Gastroesophageal sphincter (tissue), 4 donors: ENCODE results near the gene LUC7L. TPM values are rescaled to one million over a fixed set of nuclear protein-coding genes. Genes with fewer than 3 reads are reported as not detected.
"Not testable (repeated sequence)": the region's sequence is repeated elsewhere in the genome, so short reads cannot be mapped to it uniquely, and the experiment has no call there.

Source experiments
- ATAC-seq: fragments of 150-250 bp; one replicate; pipeline ENCODE4 v1.9.1; 2016; ENCODE audit warnings: mild to moderate bottlenecking, moderate library complexity
- H3K27ac ChIP-seq, 4 donors: fragments of 200-600 bp; sonication (generic) in 3 of 4; 1 replicate in 3 of 4; 2 replicates in 1 of 4; pipeline ENCODE4 v1.5.1; 2016 to 2019
- H3K27me3 ChIP-seq: fragments of 200-600 bp; sonication (generic); one replicate; pipeline ENCODE4 v1.5.1; 2019
- H3K36me3 ChIP-seq, 2 donors: fragments of 200-600 bp; sonication (generic); one replicate each; pipeline ENCODE4 v1.5.1; 2019; ENCODE audit warnings: control low read depth in 1 of 2
- H3K4me1 ChIP-seq, 3 donors: fragments of 200-600 bp; sonication (generic); 1 replicate in 2 of 3; 2 replicates in 1 of 3; pipeline ENCODE4 v1.5.1; 2016 to 2019; ENCODE audit warnings: control low read depth in 2 of 3
- H3K4me3 ChIP-seq, 2 donors: fragments of 200-600 bp; sonication (generic); one replicate each; pipeline ENCODE4 v1.5.1; 2019; ENCODE audit warnings: mild to moderate bottlenecking in 1 of 2, moderate library complexity in 1 of 2
- H3K9me3 ChIP-seq, 3 donors: fragments of 200-600 bp; sonication (generic); one replicate each; pipeline ENCODE4 v1.5.1; 2017 to 2019; ENCODE audit warnings: control low read depth in 2 of 3
- EP300 ChIP-seq: sonication (generic); formaldehyde crosslinking; IDR thresholded peaks from one replicate; pipeline ENCODE4 v1.6.1; 2017; ENCODE audit warnings: antibody characterized with exemption, mild to moderate bottlenecking
- POLR2A ChIP-seq, 2 donors: fragments of 450-650 bp; IDR thresholded peaks; one replicate each; pipeline ENCODE4 v1.6.1; 2017; ENCODE audit warnings: antibody characterized with exemption in 2 of 2, mild to moderate bottlenecking in 2 of 2, moderate library complexity in 1 of 2
- POLR2AphosphoS5 ChIP-seq: sonication (generic); formaldehyde crosslinking; IDR thresholded peaks from one replicate; pipeline ENCODE4 v1.6.1; 2017; ENCODE audit warnings: antibody characterized with exemption
- WGBS, 2 donors: methylation state at CpG; one replicate each; pipeline ENCODE4 v1.1.5; 2018; ENCODE audit warnings: low coverage in 1 of 2; 5-methylcytosine and 5-hydroxymethylcytosine counted together
- total RNA-seq, 4 donors: library from RNA; depleted of rRNA; stranded (reverse); fragments of >200 nt; gene quantifications; one replicate each; pipeline ENCODE4 v1.1.0, GENCODE V29; 2016
- TF ChIP-seq, protein P1 (sequence below), 4 experiments: fragments of 200-600 bp in 2 of 4; fragments of 450-650 bp in 2 of 4; sonication (generic) in 1 of 4; IDR thresholded peaks; one replicate each; pipeline ENCODE4 v1.5.1; 2017 to 2019; ENCODE audit warnings: antibody characterized with exemption in 4 of 4, mild to moderate bottlenecking in 2 of 4, moderate library complexity in 2 of 4

The LUC7L gene
- total RNA-seq, 4 donors from 2014 or later: 34.7 to 112 (median 59.6) TPM

DNA sequence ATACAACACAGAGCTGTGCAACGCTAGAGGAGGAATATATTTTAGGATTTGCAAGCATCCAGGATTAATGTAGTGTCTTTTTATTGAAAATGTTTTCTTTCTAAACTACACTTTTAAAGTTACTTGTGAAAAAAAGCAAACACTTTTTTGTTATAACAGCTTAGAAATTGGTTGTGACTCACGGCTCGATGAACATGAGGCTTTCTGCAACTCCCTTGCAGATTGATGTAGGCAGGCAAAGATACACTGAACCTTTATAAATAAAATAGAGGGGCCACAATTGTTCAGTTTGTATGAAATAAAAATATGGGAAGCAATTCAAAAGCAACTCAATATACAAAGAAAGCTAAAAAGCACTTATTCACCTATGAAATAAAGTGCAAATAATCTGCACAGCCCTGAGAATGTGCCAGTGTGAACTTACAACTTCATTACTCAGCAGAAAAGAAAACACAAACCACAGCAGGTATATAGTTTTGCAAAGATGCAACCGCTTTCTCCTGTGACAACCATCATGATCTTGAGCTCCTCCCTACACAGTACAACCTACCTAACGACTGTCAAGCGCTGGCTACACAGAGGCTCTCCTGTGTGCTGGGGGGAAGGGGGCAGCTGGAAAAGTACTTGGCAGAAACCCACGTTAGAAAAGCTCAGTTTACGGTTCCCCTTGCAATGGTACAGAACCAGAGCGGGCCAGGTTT, 948 bp downstream of the LUC7L start:
- no peak for ATAC-seq
- TF ChIP-seq POLR2AphosphoS5 (no peak), POLR2A (IDR thresholded peaks at IDR 0.05) (no peak), EP300 (no peak)
- TF ChIP-seq, protein P1, sequence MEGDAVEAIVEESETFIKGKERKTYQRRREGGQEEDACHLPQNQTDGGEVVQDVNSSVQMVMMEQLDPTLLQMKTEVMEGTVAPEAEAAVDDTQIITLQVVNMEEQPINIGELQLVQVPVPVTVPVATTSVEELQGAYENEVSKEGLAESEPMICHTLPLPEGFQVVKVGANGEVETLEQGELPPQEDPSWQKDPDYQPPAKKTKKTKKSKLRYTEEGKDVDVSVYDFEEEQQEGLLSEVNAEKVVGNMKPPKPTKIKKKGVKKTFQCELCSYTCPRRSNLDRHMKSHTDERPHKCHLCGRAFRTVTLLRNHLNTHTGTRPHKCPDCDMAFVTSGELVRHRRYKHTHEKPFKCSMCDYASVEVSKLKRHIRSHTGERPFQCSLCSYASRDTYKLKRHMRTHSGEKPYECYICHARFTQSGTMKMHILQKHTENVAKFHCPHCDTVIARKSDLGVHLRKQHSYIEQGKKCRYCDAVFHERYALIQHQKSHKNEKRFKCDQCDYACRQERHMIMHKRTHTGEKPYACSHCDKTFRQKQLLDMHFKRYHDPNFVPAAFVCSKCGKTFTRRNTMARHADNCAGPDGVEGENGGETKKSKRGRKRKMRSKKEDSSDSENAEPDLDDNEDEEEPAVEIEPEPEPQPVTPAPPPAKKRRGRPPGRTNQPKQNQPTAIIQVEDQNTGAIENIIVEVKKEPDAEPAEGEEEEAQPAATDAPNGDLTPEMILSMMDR (IDR thresholded peaks at IDR 0.05): no peak
- Histone ChIP-seq H3K27ac (peak overlapping the region; percentile 96 to 99 (median 98)), H3K27me3 (no peaks in the 10 kb centered on the region), H3K4me1 (peaks cover 0 to 32% (median 11%) of the 10 kb centered on the region in 3 donors), H3K36me3 (peaks cover 0 to 45% of the 10 kb centered on the region in 2 donors), H3K9me3 (no peaks in the 10 kb centered on the region), H3K4me3 (peak overlapping the region; percentile 84 to 91)
- WGBS, 2 donors: 12% methylated on average over 5 to 9 of the region's 9 CpGs

DNA sequence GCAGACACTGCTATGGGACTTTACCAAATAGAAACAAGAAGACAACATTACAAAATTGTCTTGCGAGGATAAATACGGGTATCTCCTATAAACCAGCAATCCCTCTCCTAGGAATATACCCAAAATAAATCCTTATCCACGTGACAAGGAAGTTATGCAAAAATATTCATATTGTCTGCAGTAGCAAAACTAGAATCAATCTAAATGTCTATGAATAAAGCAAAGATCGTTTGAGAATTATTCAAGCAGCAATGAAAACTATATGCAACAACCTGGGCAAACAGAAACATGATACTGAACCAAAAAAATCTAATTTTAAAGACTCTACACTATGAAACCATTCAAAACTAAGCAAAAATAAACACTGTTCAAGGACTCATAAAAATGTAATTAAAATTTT, 9.2 kb downstream of the LUC7L start:
- H3K27me3 ChIP-seq: no peaks in the 10 kb centered on the region
- WGBS, 2 donors: 51 to 66% methylated on average over 4 of the region's 4 CpGs

DNA sequence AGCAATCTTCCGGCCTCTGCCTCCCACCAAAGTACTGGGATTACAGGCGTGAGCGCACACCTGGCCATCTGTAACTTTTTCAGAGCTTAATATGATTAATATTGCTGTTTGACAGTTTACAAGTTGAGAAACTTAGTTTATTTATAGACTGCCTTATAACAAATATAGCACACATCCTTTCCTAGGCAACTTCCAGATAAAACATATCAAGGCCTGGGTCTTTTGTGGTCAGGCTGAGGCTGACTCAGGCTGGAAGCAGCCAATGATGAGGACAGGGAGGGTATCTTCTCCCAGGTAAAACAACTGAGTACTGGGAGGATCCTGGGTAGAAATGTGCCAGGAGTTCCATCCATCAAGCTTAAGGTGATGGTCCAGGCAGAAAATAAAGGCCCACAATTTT, 16.2 kb downstream of the LUC7L start:
- peaks cover 0 to 100% of the 10 kb centered on the region in 2 donors for H3K36me3 ChIP-seq
- TF ChIP-seq POLR2A (IDR thresholded peaks at IDR 0.05) (no peak), EP300 (no peak)
- H3K4me3 ChIP-seq: no peak overlapping the region
- no peak overlapping the region for H3K27ac ChIP-seq
- 90 to 94% methylated on average over 3 of the region's 3 CpGs for WGBS, 2 donors
- ATAC-seq: no peak
- H3K9me3 ChIP-seq: no peaks in the 10 kb centered on the region
- no peaks in the 10 kb centered on the region for H3K27me3 ChIP-seq
- H3K4me1 ChIP-seq: no peaks in the 10 kb centered on the region

More for the DNA sequence above, 9.2 kb downstream of the LUC7L start:
- no peak for ATAC-seq
- no peaks in the 10 kb centered on the region for H3K4me1 ChIP-seq
- TF ChIP-seq POLR2A (IDR thresholded peaks at IDR 0.05) (no peak), POLR2AphosphoS5 (no peak), EP300 (no peak)
- TF ChIP-seq, protein P1 (IDR thresholded peaks at IDR 0.05): no peak
- H3K36me3 ChIP-seq: peaks cover 0 to 100% of the 10 kb centered on the region in 2 donors
- H3K9me3 ChIP-seq: no peaks in the 10 kb centered on the region
- no peak overlapping the region for H3K27ac ChIP-seq
- H3K4me3 ChIP-seq: no peak overlapping the region

DNA sequence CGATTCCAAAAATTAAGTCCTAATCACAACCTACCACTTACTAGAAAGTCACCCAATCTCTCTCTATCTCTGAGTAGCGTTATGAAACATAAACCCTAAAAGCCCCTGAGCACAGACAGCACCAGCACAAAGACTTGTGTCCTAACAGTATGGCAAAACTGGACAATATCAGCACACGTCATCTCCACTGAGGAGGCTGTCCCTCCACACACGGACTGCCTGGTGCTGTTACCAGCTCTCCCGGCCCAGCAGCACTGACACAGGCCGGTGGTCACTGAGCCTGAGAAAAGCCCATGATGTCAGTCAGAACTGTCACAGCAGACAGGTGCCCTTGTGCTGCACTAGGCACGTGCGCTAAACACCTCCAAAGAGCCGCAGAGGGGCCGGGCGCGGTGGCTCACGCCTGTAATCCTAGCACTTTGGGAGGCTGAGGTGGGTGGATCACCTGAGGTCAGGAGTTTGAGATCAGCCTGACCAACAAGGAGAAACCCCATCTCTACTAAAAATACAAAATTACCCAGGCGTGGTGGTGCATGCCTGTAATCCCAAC, 17.5 kb downstream of the LUC7L start:
- not testable (repeated sequence) for H3K27me3 ChIP-seq, ATAC-seq, H3K4me1 ChIP-seq, H3K4me3 ChIP-seq, H3K27ac ChIP-seq, H3K9me3 ChIP-seq
- 67 to 93% methylated on average over 2 to 3 of the region's 14 CpGs for WGBS, 2 donors
- H3K36me3 ChIP-seq: peaks cover 0 to 100% of the 10 kb centered on the region in 2 donors

DNA sequence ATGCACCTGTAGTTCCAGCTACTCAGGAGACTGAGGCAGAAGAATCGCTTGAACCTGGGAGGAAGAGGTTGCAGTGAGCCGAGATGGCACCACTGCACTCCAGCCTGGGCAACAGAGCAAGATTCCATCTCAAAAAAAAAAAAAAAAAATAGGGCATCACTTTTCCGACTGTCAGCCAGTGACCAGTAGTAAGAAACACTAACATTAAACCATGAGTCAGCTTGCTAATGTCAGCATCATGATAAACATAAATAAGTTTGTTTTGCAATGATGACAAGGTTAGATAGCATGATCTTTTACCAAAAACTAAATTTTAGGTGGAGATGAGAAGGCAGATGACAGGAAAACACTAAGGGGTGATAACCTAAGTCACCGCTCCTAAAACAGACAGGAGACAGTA, 19.9 kb downstream of the LUC7L start:
- H3K36me3 ChIP-seq: peaks cover 0 to 100% of the 10 kb centered on the region in 2 donors
- not testable (repeated sequence) for H3K4me3 ChIP-seq, ATAC-seq, H3K9me3 ChIP-seq, H3K27ac ChIP-seq, H3K4me1 ChIP-seq, H3K27me3 ChIP-seq
- WGBS, 2 donors: 72 to 84% methylated on average over 2 to 4 of the region's 4 CpGs

DNA sequence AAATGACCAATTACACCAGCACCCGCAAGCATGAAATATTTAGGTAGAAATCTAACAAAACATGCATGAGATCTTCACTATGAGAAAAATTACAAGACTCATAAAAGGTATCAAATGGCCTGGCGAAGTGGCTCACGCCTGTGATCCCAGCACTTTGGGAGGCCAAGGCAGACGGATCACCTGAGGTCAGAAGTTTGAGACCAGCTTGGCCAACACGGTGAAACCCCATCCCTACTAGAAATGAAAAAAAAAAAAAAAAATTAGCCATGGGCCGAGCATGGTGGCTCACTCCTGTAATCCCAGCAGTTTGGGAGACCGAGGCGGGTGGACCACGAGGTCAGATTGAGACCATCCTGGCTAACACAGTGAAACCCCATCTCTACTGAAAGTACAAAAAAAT, 25.2 kb downstream of the LUC7L start:
- not testable (repeated sequence) for ATAC-seq, H3K4me3 ChIP-seq, H3K27ac ChIP-seq, H3K27me3 ChIP-seq, H3K9me3 ChIP-seq, H3K4me1 ChIP-seq
- WGBS, 2 donors: 92 to 94% methylated on average over 5 to 6 of the region's 9 CpGs
- H3K36me3 ChIP-seq: peaks cover 0 to 99% of the 10 kb centered on the region in 2 donors

DNA sequence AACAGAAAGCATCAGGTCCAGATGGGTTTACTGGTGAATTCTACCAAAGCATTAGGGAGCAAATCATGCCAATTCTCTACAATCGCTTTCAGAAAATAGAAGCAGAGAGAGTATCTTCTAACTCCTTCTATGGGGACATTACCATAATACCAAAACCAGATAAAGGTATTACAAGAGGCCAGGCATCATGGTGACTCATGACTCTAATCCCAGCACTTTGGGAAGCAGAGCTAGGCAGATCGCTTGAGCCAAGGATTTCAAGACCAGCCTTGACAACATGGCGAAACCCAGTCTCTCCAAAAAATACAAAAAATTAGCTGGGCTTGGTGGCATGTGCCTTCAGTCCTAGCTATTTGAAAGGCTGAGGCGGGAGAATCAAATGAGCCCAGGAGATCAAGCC, 26.0 kb downstream of the LUC7L start:
- Histone ChIP-seq H3K4me1 (no peaks in the 10 kb centered on the region), H3K27me3 (no peaks in the 10 kb centered on the region), H3K27ac (no peak overlapping the region), H3K9me3 (no peaks in the 10 kb centered on the region), H3K36me3 (peaks cover 0 to 99% of the 10 kb centered on the region in 2 donors), H3K4me3 (no peak overlapping the region)
- ATAC-seq: no peak
- TF ChIP-seq, protein P1 (IDR thresholded peaks at IDR 0.05): no peak
- no peak for TF ChIP-seq EP300
- no peak for TF ChIP-seq POLR2AphosphoS5
- no peak for TF ChIP-seq POLR2A (IDR thresholded peaks at IDR 0.05)
- 93 to 100% methylated on average over 1 of the region's 4 CpGs for WGBS, 2 donors
